GM23338 (cell line): ENCODE data around the gene TMEM179. TPM values are rescaled to one million over a fixed set of nuclear protein-coding genes. Genes with fewer than 3 reads are reported as not detected.

Experiments
- ATAC-seq: fragments of 200-7000 bp; cut with Tn5 transposase; 3 replicates; pipeline ENCODE4 v1.9.1; 2020
- DNase-seq: peaks from one replicate; pipeline ENCODE4 v3.0.0-alpha.2; 2015; ENCODE audit warnings: low spot score
- H2AFZ ChIP-seq: fragments of 200-600 bp; sonication (generic); 2 replicates; pipeline ENCODE4 v1.8.0; 2016; ENCODE audit warnings: antibody characterized with exemption, mild to moderate bottlenecking, moderate library complexity
- H3F3A ChIP-seq: fragments of 200-600 bp; sonication (generic); replicated peaks from 2 replicates; pipeline ENCODE4 v1.8.0; 2017; ENCODE audit warnings: antibody characterized with exemption, mixed run types, low read depth
- H3K27ac ChIP-seq: fragments of 200-600 bp; sonication (generic); 2 replicates; pipeline ENCODE4 v1.6.1; 2016; ENCODE audit warnings: low read depth
- H3K27me3 ChIP-seq: fragments of 200-600 bp; sonication (generic); 2 replicates; pipeline ENCODE4 v1.8.0; 2016; ENCODE audit warnings: mild to moderate bottlenecking, mixed run types, moderate library complexity; ENCODE audit not compliant: insufficient read depth
- H3K36me3 ChIP-seq: fragments of 200-600 bp; sonication (generic); 2 replicates; pipeline ENCODE4 v1.8.0; 2016; ENCODE audit warnings: mild to moderate bottlenecking; ENCODE audit not compliant: insufficient read depth
- H3K4me1 ChIP-seq: fragments of 200-600 bp; sonication (generic); 2 replicates; pipeline ENCODE4 v1.8.0; 2016; ENCODE audit warnings: mild to moderate bottlenecking, moderate library complexity; ENCODE audit not compliant: insufficient read depth
- H3K4me2 ChIP-seq: fragments of 200-600 bp; sonication (generic); 2 replicates; pipeline ENCODE4 v1.7.1; 2017; ENCODE audit warnings: mixed run types
- H3K4me3 ChIP-seq: fragments of 200-600 bp; sonication (generic); 2 replicates; pipeline ENCODE4 v1.6.1; 2016; ENCODE audit warnings: mixed run types
- H3K79me2 ChIP-seq: fragments of 200-600 bp; sonication (generic); replicated peaks from 2 replicates; pipeline ENCODE4 v1.8.0; 2017; ENCODE audit warnings: mild to moderate bottlenecking; ENCODE audit not compliant: insufficient read depth
- H3K9me2 ChIP-seq: fragments of 200-600 bp; sonication (generic); 2 replicates; pipeline ENCODE4 v1.8.0; 2017; ENCODE audit not compliant: insufficient read depth
- H4K20me1 ChIP-seq: fragments of 200-600 bp; sonication (generic); replicated peaks from 2 replicates; pipeline ENCODE4 v1.8.0; 2017; ENCODE audit warnings: mild to moderate bottlenecking; ENCODE audit not compliant: insufficient read depth
- H3K27ac Mint-ChIP-seq: 2 replicates; pipeline ENCODE4 v1.8.0; 2020; ENCODE audit warnings: inconsistent platforms, mild to moderate bottlenecking, moderate library complexity, mixed read lengths
- H3K27me3 Mint-ChIP-seq: 3 replicates; pipeline ENCODE4 v1.8.0; 2022; ENCODE audit warnings: low read depth, mild to moderate bottlenecking, moderate library complexity, mixed read lengths, inconsistent platforms; ENCODE audit not compliant: insufficient read depth, poor library complexity
- H3K36me3 Mint-ChIP-seq: 3 replicates; pipeline ENCODE4 v1.8.0; 2021; ENCODE audit warnings: low read depth, mild to moderate bottlenecking, inconsistent platforms, moderate library complexity, mixed read lengths
- H3K4me1 Mint-ChIP-seq: 3 replicates; pipeline ENCODE4 v1.8.0; 2020; ENCODE audit warnings: mild to moderate bottlenecking, inconsistent platforms, mixed read lengths
- H3K4me3 Mint-ChIP-seq: 3 replicates; pipeline ENCODE4 v1.8.0; 2021; ENCODE audit warnings: moderate library complexity, mild to moderate bottlenecking, inconsistent platforms, mixed read lengths
- H3K9me3 Mint-ChIP-seq: 3 replicates; pipeline ENCODE4 v1.8.0; 2020; ENCODE audit warnings: moderate library complexity, mild to moderate bottlenecking, inconsistent platforms, mixed read lengths
- CREB1 ChIP-seq: fragments of 250-450 bp; sonication (Bioruptor Pico); IDR thresholded peaks from 2 replicates; pipeline ENCODE4 v1.5.0; 2020; ENCODE audit warnings: low read depth, mild to moderate bottlenecking, moderate library complexity
- JUNB ChIP-seq: IDR thresholded peaks from one replicate; pipeline ENCODE4 v1.6.1; 2016; ENCODE audit warnings: antibody characterized with exemption; ENCODE audit not compliant: unreplicated experiment
- NANOG ChIP-seq: IDR thresholded peaks from 2 replicates; pipeline ENCODE4 v1.6.1; 2016; ENCODE audit warnings: antibody characterized with exemption, borderline replicate concordance
- STAT1 ChIP-seq: IDR thresholded peaks from one replicate; pipeline ENCODE4 v1.6.1; 2016; ENCODE audit warnings: antibody characterized with exemption; ENCODE audit not compliant: unreplicated experiment
- ZNF114 ChIP-seq: fragments of 250-450 bp; sonication (Bioruptor Pico); IDR thresholded peaks from 2 replicates; pipeline ENCODE4 v1.5.0; 2020; ENCODE audit warnings: mild to moderate bottlenecking, moderate library complexity
- ZNF331 ChIP-seq: fragments of 250-450 bp; sonication (Bioruptor Pico); IDR thresholded peaks from 2 replicates; pipeline ENCODE4 v1.5.0; 2020; ENCODE audit warnings: low read depth, mild to moderate bottlenecking, moderate library complexity
- polyA plus RNA-seq: library from polyadenylated mRNA; unstranded; fragments of >200 nt; fragmentation: Nextera tagmentation; extraction: Ambion mirVana; gene quantifications from 2 replicates; pipeline ENCODE4 v1.2.1, GENCODE V29; 2016
- total RNA-seq: library from RNA; depleted of rRNA; stranded (reverse); fragments of >200 nt; shearing (Covaris generic); gene quantifications from 2 replicates; pipeline ENCODE4 v1.2.3, GENCODE V29; 2014
- TF ChIP-seq, protein P1 (sequence below), 2 experiments: fragments of 200-600 bp in 1 of 2; sonication (generic) in 1 of 2; conservative IDR thresholded peaks; 2 replicates each; pipeline versions ENCODE4 v1.5.1 to v1.6.1; 2016 to 2017; ENCODE audit warnings: antibody characterized with exemption in 2 of 2, low read depth in 2 of 2, mild to moderate bottlenecking in 2 of 2, moderate library complexity in 1 of 2
- TF ChIP-seq, protein P2 (sequence below): IDR thresholded peaks from one replicate; pipeline ENCODE4 v1.6.1; 2018; ENCODE audit warnings: antibody characterized with exemption; ENCODE audit not compliant: unreplicated experiment
- TF ChIP-seq, protein P3 (sequence below): IDR thresholded peaks from 2 replicates; pipeline ENCODE4 v1.6.1; 2016; ENCODE audit warnings: antibody characterized with exemption
- TF ChIP-seq, protein P4 (sequence below): fragments of 250-450 bp; sonication (Bioruptor Pico); IDR thresholded peaks from 2 replicates; pipeline ENCODE4 v1.5.0; 2020; ENCODE audit warnings: mild to moderate bottlenecking, moderate library complexity

The TMEM179 gene
- total and polyA plus RNA-seq, 2 experiments from 2014 or later, result 1.0 to 4.8 TPM

DNA sequence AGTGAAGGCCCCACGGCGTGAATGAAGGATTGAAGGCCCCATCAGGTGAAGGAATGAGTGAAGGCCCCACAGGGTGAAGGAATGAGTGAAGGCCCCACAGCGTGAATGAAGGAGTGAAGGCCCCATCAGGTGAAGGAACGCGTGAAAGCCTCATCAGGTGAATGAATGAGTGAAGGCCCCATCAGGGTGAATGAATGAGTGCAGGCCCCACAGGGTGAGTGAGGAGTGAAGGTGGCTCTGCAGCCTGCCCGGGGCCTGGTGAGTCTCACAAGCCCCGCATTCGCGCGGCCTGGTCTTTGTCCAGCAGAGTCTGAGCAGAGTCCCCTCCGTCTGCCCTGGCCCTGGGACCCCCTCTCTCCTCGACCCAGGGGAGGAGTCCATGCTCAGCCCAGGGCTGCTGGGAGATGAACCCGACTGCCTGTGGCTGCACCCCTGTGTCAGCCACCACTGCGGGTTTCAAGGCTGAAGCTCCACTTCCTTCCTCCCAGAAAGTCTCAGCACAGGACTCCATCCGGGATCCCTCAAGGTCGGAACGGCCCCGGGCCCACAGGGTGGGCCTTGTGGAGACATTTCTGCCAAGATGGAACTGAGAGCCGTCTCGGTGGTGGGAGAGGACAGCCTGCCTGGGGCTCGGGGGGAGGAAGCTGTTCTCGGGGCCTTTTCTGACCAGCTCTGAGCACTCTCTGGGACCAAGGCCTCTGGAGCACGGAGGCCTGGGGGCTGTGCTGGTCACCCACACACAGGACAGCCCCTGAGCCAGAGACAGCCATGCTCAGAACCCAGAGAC lies 37.4 kb upstream of the TMEM179 start (continued):
- TF ChIP-seq, protein P1, sequence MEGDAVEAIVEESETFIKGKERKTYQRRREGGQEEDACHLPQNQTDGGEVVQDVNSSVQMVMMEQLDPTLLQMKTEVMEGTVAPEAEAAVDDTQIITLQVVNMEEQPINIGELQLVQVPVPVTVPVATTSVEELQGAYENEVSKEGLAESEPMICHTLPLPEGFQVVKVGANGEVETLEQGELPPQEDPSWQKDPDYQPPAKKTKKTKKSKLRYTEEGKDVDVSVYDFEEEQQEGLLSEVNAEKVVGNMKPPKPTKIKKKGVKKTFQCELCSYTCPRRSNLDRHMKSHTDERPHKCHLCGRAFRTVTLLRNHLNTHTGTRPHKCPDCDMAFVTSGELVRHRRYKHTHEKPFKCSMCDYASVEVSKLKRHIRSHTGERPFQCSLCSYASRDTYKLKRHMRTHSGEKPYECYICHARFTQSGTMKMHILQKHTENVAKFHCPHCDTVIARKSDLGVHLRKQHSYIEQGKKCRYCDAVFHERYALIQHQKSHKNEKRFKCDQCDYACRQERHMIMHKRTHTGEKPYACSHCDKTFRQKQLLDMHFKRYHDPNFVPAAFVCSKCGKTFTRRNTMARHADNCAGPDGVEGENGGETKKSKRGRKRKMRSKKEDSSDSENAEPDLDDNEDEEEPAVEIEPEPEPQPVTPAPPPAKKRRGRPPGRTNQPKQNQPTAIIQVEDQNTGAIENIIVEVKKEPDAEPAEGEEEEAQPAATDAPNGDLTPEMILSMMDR (conservative IDR thresholded peaks at IDR 0.05; ENCODE audit: low read depth in 2 of 2), result no peak
- TF ChIP-seq, protein P2, sequence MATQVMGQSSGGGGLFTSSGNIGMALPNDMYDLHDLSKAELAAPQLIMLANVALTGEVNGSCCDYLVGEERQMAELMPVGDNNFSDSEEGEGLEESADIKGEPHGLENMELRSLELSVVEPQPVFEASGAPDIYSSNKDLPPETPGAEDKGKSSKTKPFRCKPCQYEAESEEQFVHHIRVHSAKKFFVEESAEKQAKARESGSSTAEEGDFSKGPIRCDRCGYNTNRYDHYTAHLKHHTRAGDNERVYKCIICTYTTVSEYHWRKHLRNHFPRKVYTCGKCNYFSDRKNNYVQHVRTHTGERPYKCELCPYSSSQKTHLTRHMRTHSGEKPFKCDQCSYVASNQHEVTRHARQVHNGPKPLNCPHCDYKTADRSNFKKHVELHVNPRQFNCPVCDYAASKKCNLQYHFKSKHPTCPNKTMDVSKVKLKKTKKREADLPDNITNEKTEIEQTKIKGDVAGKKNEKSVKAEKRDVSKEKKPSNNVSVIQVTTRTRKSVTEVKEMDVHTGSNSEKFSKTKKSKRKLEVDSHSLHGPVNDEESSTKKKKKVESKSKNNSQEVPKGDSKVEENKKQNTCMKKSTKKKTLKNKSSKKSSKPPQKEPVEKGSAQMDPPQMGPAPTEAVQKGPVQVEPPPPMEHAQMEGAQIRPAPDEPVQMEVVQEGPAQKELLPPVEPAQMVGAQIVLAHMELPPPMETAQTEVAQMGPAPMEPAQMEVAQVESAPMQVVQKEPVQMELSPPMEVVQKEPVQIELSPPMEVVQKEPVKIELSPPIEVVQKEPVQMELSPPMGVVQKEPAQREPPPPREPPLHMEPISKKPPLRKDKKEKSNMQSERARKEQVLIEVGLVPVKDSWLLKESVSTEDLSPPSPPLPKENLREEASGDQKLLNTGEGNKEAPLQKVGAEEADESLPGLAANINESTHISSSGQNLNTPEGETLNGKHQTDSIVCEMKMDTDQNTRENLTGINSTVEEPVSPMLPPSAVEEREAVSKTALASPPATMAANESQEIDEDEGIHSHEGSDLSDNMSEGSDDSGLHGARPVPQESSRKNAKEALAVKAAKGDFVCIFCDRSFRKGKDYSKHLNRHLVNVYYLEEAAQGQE, result no peak
- TF ChIP-seq NANOG (no peak), CREB1 (CRISPR knock-in tag) (no peak), JUNB (no peak)

DNA sequence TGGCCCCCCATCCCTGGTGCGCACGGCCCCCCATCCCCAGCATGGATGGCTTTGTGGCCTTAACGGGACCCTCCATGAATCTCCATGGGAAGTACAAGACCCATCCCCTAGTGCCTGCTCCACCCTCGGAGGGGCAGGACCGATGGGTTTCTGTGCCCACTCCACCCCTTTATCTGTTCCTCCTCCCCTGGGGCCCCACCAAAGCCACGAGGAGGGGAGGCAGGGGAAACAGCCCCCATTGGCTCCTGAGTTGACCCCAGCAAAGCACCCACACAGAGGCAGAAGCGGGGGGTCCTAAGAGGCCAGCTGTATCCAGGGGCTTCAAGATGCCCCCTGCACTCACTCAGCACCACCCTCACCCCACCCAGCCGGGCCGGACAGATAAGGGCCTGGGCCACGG lies 36.1 kb upstream of the TMEM179 start:
- Histone ChIP-seq H3K27me3 (no peaks in the 10 kb centered on the region), H4K20me1 (no peaks in the 10 kb centered on the region), H3F3A (no peaks in the 10 kb centered on the region), H3K79me2 (no peaks in the 10 kb centered on the region), H3K9me2 (no peaks in the 10 kb centered on the region), H3K36me3 (no peaks in the 10 kb centered on the region), H3K4me1 (no peaks in the 10 kb centered on the region), H3K4me2 (no peak overlapping the region), H3K27ac (no peak overlapping the region), H2AFZ (no peak overlapping the region), H3K4me3 (no peak overlapping the region)
- Mint-ChIP-seq H3K36me3 (no peaks in the 10 kb centered on the region; the same call in 2 of the 3 replicates), H3K27me3 (peaks cover 5% of the 10 kb centered on the region), H3K9me3 (peaks cover 10% of the 10 kb centered on the region), H3K27ac (no peak overlapping the region), H3K4me1 (peaks cover 10% of the 10 kb centered on the region), H3K4me3 (no peak overlapping the region)
- TF ChIP-seq, protein P3, sequence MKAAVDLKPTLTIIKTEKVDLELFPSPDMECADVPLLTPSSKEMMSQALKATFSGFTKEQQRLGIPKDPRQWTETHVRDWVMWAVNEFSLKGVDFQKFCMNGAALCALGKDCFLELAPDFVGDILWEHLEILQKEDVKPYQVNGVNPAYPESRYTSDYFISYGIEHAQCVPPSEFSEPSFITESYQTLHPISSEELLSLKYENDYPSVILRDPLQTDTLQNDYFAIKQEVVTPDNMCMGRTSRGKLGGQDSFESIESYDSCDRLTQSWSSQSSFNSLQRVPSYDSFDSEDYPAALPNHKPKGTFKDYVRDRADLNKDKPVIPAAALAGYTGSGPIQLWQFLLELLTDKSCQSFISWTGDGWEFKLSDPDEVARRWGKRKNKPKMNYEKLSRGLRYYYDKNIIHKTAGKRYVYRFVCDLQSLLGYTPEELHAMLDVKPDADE, result no peak
- TF ChIP-seq, protein P4, sequence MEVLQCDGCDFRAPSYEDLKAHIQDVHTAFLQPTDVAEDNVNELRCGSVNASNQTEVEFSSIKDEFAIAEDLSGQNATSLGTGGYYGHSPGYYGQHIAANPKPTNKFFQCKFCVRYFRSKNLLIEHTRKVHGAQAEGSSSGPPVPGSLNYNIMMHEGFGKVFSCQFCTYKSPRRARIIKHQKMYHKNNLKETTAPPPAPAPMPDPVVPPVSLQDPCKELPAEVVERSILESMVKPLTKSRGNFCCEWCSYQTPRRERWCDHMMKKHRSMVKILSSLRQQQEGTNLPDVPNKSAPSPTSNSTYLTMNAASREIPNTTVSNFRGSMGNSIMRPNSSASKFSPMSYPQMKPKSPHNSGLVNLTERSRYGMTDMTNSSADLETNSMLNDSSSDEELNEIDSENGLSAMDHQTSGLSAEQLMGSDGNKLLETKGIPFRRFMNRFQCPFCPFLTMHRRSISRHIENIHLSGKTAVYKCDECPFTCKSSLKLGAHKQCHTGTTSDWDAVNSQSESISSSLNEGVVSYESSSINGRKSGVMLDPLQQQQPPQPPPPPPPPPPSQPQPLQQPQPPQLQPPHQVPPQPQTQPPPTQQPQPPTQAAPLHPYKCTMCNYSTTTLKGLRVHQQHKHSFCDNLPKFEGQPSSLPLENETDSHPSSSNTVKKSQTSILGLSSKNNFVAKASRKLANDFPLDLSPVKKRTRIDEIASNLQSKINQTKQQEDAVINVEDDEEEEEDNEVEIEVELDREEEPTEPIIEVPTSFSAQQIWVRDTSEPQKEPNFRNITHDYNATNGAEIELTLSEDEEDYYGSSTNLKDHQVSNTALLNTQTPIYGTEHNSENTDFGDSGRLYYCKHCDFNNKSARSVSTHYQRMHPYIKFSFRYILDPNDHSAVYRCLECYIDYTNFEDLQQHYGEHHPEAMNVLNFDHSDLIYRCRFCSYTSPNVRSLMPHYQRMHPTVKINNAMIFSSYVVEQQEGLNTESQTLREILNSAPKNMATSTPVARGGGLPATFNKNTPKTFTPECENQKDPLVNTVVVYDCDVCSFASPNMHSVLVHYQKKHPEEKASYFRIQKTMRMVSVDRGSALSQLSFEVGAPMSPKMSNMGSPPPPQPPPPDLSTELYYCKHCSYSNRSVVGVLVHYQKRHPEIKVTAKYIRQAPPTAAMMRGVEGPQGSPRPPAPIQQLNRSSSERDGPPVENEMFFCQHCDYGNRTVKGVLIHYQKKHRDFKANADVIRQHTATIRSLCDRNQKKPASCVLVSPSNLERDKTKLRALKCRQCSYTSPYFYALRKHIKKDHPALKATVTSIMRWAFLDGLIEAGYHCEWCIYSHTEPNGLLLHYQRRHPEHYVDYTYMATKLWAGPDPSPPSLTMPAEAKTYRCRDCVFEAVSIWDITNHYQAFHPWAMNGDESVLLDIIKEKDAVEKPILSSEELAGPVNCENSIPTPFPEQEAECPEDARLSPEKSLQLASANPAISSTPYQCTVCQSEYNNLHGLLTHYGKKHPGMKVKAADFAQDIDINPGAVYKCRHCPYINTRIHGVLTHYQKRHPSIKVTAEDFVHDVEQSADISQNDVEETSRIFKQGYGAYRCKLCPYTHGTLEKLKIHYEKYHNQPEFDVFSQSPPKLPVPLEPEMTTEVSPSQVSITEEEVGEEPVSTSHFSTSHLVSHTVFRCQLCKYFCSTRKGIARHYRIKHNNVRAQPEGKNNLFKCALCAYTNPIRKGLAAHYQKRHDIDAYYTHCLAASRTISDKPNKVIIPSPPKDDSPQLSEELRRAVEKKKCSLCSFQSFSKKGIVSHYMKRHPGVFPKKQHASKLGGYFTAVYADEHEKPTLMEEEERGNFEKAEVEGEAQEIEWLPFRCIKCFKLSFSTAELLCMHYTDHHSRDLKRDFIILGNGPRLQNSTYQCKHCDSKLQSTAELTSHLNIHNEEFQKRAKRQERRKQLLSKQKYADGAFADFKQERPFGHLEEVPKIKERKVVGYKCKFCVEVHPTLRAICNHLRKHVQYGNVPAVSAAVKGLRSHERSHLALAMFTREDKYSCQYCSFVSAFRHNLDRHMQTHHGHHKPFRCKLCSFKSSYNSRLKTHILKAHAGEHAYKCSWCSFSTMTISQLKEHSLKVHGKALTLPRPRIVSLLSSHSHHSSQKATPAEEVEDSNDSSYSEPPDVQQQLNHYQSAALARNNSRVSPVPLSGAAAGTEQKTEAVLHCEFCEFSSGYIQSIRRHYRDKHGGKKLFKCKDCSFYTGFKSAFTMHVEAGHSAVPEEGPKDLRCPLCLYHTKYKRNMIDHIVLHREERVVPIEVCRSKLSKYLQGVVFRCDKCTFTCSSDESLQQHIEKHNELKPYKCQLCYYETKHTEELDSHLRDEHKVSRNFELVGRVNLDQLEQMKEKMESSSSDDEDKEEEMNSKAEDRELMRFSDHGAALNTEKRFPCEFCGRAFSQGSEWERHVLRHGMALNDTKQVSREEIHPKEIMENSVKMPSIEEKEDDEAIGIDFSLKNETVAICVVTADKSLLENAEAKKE (CRISPR knock-in tag), result no peak
- TF ChIP-seq ZNF114, result no peak
- no peak for TF ChIP-seq CREB1 (CRISPR knock-in tag)
- TF ChIP-seq STAT1, result no peak
- no peak for TF ChIP-seq ZNF331 (CRISPR knock-in tag)
- no peak for TF ChIP-seq JUNB
- ATAC-seq, result no peak
- no peak for DNase-seq
